SK-N-SH (cell line): ENCODE data around the gene FAM81A.

Source experiments
- CTCF ChIP-seq: fragments of 200-600 bp; sonication (generic); IDR thresholded peaks from 2 replicates; pipeline ENCODE4 v1.6.1; 2017; ENCODE audit warnings: antibody characterized with exemption, mild to moderate bottlenecking, moderate library complexity
- FOXM1 ChIP-seq: IDR thresholded peaks from 2 replicates; pipeline ENCODE4 v1.4.0; 2012; ENCODE audit warnings: low read depth, mild to moderate bottlenecking
- IRF3 ChIP-seq: fragments of 150-350 bp; IDR thresholded peaks from 2 replicates; pipeline ENCODE4 v1.6.1; 2016; ENCODE audit warnings: mild to moderate bottlenecking, low read depth, low read length
- MEF2A ChIP-seq: IDR thresholded peaks from 2 replicates; pipeline ENCODE4 v1.4.0; 2012; ENCODE audit warnings: low read depth, borderline replicate concordance
- RAD21 ChIP-seq: IDR thresholded peaks from 2 replicates; pipeline ENCODE4 v1.6.1; 2012; ENCODE audit warnings: mild to moderate bottlenecking, low read length
- YY1 ChIP-seq: IDR thresholded peaks from 2 replicates; pipeline ENCODE4 v1.4.0; 2012; ENCODE audit warnings: low read depth, mild to moderate bottlenecking

- no peak for TF ChIP-seq CTCF
- TF ChIP-seq RAD21 = no peak
- TF ChIP-seq MEF2A = no peak
- TF ChIP-seq FOXM1 = no peak
- TF ChIP-seq YY1 = no peak
- no peak for TF ChIP-seq IRF3
These were observed 5.5 kb downstream of the FAM81A start for GRCh38 chr15:59443341-59444072.
